K562 (cell line): ENCODE measurements around the gene GNS. TPM values are rescaled to one million over a fixed set of nuclear protein-coding genes. Genes with fewer than 3 reads are reported as not detected.
A peak's percentile ranks its signal among the peaks of the same experiment; 100 is the strongest.

ENCODE experiments used
- CUX1 ChIP-seq: fragments of 200-800 bp; sonication (Bioruptor generic); IDR thresholded peaks from 2 replicates; pipeline ENCODE4 v1.6.1; 2016; ENCODE audit warnings: missing genetic modification characterization, missing compliant biosample characterization
- MGA ChIP-seq: fragments of 450-650 bp; IDR thresholded peaks from 2 replicates; pipeline ENCODE4 v1.6.1; 2016; ENCODE audit warnings: mild to moderate bottlenecking, moderate library complexity
- MIER1 ChIP-seq: fragments of 450-650 bp; IDR thresholded peaks from 2 replicates; pipeline ENCODE4 v1.6.1; 2016; ENCODE audit warnings: antibody characterized with exemption, mild to moderate bottlenecking, low read depth
- PKNOX1 ChIP-seq: fragments of 450-650 bp; IDR thresholded peaks from 2 replicates; pipeline ENCODE4 v1.6.1; 2016
- SPI1 ChIP-seq: IDR thresholded peaks from 2 replicates; pipeline ENCODE4 v1.6.1; 2011; ENCODE audit warnings: low read depth, low read length, control low read depth, borderline replicate concordance
- U2AF1 ChIP-seq: fragments of 200-400 bp; formaldehyde crosslinking; optimal IDR thresholded peaks from 2 replicates; pipeline ENCODE3; 2017; ENCODE audit warnings: mild to moderate bottlenecking, low read depth, low read length, moderate library complexity
- ZFP30 ChIP-seq: fragments of 250-450 bp; sonication (Bioruptor Pico); IDR thresholded peaks from 2 replicates; pipeline ENCODE4 v1.8.0; 2022; ENCODE audit warnings: moderate library complexity, mild to moderate bottlenecking, inconsistent platforms, borderline replicate concordance
- polyA plus RNA-seq, 8 experiments: library from polyadenylated mRNA; depleted of rRNA in 4 of 8; stranded (reverse) in 5 of 8; unstranded in 3 of 8; fragments of >200 nt; fragmentation: Nextera tagmentation in 2 of 8; fragmentation: Illumina TruSeq in 1 of 8; extraction: Ambion mirVana in 2 of 8; extraction: Trizol in 1 of 8; gene quantifications; 2 replicates each; pipeline versions ENCODE4 v1.2.1 to v1.2.3, GENCODE V29; 2011 to 2014; ENCODE audit warnings: inconsistent platforms in 1 of 8, missing spikeins in 1 of 8
- total RNA-seq, 7 experiments: library from RNA; depleted of rRNA in 6 of 7; stranded (reverse); fragments of >200 nt in 6 of 7; fragmentation: Illumina TruSeq in 2 of 7; extraction: Trizol in 2 of 7; gene quantifications; 2 replicates each; pipeline versions ENCODE4 v1.2.1 to v1.2.3, GENCODE V29; 2011 to 2021; ENCODE audit warnings: low replicate concordance in 1 of 7
- TF ChIP-seq, protein P1 (sequence below): fragments of 450-650 bp; IDR thresholded peaks from 2 replicates; pipeline ENCODE4 v1.6.1; 2016; ENCODE audit warnings: antibody characterized with exemption

GNS gene
- total and polyA plus RNA-seq, 9 of the 15 experiments (the other 6 are each of a cell fraction or from before 2014, with no cell fraction given): 4.6 to 30.3 (median 18.9) TPM

DNA sequence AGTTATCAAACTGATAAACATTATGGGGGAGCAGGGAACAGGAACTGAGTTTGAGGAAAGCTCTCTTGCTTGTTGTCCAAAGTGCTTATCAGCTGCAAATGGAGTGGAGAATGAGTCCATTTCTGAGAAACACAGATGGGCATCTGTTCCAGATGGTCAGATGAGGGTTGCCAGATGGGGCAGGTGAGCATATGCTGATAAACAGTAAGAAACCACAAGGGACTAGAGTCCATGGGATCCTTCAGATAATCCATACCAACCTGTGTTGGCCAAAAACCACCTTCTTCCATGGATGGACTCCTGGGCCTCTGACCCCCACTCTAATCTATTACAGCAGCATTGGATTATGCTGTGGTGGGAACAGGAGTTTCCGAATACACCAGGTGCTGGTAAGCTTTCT, 38.3 kb downstream of the GNS start (continued):
- TF ChIP-seq SPI1: peak; percentile 51; the same call in 1 of the 2 replicates
- TF ChIP-seq ZFP30 (CRISPR knock-in tag): no peak
- no peak for TF ChIP-seq MGA
- TF ChIP-seq CUX1 (CRISPR knock-in tag): 0 out of 2 replicates have a peak, but pooled peaks have one; percentile 38
- TF ChIP-seq MIER1: no peak
- TF ChIP-seq, protein P1, sequence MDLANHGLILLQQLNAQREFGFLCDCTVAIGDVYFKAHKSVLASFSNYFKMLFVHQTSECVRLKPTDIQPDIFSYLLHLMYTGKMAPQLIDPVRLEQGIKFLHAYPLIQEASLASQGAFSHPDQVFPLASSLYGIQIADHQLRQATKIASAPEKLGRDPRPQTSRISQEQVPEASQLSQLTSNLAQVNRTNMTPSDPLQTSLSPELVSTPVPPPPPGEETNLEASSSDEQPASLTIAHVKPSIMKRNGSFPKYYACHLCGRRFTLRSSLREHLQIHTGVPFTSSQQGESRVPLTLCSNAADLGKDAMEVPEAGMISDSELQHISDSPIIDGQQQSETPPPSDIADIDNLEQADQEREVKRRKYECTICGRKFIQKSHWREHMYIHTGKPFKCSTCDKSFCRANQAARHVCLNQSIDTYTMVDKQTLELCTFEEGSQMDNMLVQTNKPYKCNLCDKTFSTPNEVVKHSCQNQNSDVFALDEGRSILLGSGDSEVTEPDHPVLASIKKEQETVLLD: no peak
- no peak for TF ChIP-seq PKNOX1
- TF ChIP-seq U2AF1: no peak
